SIG-M5 treated with dmso at 0.1 percent for 504 hours (cell line): Measurements from ENCODE around the gene NT5C.
"Not testable (repeated sequence)": the region's sequence is repeated elsewhere in the genome, so short reads cannot be mapped to it uniquely, and the experiment has no call there.

Experiments
- DNase-seq: peaks from one replicate; lab custom pipeline; 2025; ENCODE audit not compliant: unreplicated experiment; lab: John Stamatoyannopoulos, UW

NT5C gene

GRCh38 chr17:75131278-75132017 is at the start of gene NT5C:
NT5C (minus strand) TSS chr17:75131742; CDS start chr17:75131707, 35 bp downstream.
- DNase-seq = peak; percentile 82

DNA sequence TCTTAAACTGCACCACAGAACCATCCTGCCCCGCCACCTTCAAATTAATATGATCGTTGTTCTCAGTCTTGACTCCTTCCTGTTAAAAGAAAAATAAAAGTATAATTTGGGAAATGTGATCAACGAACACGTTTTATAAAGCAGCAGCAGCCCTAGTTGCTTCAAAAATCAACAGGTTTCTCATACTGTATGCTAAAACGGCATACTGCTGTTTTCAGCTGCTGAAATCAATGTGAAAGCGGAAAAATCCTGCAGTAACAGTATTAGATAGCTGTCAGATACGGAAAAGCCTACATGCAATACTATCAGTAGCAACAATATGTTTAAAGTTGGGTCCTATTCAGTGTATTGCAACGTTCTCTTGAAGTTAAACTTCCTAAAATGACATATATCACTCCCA is 49.6 kb upstream of the NT5C start:
- no peak for DNase-seq

GRCh38 chr17:75178453-75178852 is 46.9 kb upstream of the NT5C start:
- DNase-seq = no peak

GRCh38 chr17:75176625-75177024 is 45.1 kb upstream of the NT5C start:
- no peak for DNase-seq

DNA sequence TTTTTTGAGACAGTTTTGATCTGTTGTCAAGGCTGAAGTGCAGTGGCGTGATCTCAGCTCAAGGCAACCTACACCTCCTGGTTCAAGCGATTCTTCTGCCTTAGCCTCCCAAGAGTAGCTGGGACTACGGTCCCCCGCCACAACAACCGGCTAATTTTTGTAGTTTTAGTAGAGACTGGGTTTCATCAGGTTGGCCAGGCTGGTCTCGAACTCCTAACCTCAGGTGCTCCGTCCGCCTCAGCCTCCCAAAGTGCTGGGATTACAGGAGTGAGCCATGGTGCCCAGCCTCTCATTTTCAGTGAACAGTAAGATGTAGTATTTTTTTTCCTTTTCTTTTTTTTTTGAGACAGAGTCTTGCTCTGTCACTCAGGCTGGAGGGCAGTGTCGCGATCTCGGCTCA is 43.5 kb upstream of the NT5C start:
- no peak for DNase-seq

GRCh38 chr17:75173526-75173925 is 42.0 kb upstream of the NT5C start:
- no peak for DNase-seq

DNA sequence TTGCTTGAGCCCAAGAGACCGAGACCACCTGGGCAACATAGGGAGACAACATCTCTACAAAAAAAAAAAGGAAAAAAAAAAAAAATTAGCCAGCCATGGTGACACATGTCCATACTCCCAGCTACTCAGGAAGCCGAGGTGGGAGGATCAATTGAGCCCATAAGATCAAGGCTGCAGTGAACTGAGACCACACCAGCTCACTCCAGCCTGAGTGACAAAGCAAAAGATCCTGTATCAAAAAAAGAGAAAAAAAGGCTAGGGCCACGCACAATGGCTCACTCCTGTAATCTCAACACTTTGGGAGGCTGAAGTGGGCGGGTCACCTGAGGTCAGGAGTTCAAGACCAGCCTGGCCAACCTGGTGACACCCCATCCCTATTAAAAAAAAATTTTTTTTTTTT is 37.5 kb upstream of the NT5C start:
- no peak for DNase-seq

DNA sequence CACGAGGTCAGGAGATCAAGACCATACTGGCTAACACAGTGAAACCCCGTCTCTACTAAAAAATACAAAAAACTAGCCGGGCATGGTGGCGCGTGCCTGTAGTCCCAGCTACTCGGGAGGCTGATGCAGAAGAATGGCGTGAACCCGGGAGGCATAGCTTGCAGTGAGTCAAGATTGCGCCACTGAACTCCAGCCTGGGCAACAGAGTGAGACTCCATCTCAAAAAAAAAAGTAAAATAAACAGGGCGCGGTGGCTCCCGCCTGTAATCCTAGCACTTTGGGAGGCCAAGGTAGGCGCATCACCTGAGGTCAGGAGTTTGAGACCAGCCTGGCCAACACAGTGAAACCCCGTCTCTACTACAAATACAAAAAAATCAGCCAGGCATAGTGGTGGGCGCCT is 33.1 kb upstream of the NT5C start:
- DNase-seq = not testable (repeated sequence)

- no peak for DNase-seq
Measured at GRCh38 chr17:75163074-75163473, 31.5 kb upstream of the NT5C start.

GRCh38 chr17:75160211-75160610 is 28.7 kb upstream of the NT5C start:
- DNase-seq = no peak

DNA sequence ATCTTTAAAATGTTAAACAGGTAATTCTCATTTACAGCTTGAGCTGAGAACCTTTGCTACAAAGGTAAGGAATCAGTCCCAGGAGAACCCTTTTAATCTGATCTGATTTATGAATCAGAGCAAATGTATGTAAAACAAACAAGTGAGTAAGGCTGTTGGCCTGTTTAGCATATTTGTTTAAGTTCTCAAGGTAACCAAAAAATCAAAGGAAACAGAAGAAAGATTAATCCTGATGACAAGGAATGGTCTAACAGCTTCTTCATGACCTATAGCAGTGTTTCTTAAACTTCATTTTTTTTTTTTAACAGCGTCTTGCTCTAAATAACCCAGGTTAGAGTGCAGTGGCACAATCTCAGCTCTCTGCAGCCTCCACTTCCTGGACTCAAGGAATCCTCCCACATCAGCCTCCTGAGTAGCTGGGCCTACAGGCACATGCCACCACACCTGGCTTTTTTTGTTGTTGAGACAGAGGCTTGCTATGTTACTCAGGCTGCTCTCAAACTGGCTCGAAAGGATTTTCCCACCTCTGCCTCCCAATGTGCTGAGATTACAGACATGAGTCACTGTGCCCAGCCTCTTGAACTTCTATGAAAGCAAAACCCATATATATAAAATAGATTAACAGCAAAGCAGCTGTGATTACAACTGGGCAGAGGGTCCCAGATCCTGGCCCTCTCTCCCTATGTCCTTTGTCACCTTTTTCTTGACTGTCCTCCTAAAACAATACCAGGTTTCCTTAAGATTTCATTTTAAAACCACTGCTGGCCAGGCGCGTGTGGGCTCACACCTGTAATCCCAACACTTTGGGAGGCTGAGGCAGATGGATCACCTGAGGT is 27.9 kb upstream of the NT5C start:
- peak; percentile 42 for DNase-seq

GRCh38 chr17:75158480-75158879 is 26.9 kb upstream of the NT5C start:
- DNase-seq = not testable (repeated sequence)

GRCh38 chr17:75155191-75155601 is 23.7 kb upstream of the NT5C start:
- DNase-seq = peak; percentile 29

GRCh38 chr17:75154195-75155106 is 22.9 kb upstream of the NT5C start, which contains the start of gene JPT1:
JPT1 (minus strand) TSS chr17:75154512; CDS start chr17:75154397, 115 bp downstream.
- DNase-seq = peak; percentile 98

GRCh38 chr17:75153780-75154194 is 22.2 kb upstream of the NT5C start:
- no peak for DNase-seq

DNA sequence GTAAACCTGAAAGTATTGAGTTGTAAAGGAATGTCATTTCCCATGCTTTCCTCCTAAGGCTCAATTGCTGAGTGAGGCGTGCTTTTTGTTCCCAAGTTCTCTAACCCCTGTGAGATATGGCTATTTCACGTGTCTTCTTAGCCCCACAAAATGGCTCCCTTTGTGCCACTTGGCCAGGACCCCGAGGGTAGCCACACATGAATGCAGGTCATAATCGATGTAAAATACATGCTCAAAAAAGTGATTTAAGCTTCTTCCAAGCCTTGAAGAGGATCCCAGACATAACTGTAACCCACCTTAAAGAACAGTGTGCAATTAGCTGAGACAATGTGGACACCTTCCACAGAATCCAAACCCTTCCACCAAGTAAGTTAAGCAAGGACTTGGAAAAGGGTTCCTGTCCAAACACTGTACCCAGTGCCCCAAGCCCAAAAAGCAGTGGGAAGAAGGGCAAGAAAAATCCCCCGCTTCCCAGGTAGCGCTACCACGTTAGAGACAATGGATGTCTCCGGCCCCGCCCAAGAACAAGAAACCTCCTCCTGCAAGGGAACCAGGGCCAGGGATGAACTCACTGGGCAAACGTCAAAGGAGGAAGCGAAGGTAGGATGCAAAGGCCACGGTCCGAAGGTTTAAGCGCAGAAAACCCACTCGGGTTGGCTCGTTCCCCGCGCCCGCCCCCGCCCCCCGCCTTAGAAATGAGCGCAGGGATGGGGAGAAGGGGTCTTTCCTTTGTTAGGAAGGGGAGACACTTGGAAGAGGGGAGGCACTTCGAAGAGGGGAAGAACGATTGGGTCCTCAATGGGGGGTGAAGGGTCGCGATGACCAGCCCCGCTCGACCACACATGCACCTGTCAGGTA is 21.6 kb upstream of the NT5C start:
- DNase-seq = peak; percentile 87

DNA sequence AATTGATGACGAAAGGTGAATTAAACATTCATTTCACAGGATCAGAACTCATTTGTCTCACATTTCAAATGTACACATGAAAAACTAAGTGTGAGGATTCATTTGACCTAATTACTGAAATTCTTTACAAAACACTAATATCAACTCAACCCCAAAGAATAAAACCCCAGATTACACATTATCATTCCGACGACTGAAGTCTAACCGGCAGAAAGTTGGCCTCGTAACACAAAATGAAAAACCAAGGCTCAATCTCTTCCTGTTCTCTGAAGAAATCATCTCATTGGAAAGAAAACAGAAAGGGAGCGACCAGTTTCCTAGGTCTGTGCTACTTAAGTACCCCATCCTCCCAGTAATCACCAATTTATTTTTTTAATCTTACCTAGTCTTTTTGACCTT is 21.0 kb upstream of the NT5C start:
- DNase-seq = no peak

DNA sequence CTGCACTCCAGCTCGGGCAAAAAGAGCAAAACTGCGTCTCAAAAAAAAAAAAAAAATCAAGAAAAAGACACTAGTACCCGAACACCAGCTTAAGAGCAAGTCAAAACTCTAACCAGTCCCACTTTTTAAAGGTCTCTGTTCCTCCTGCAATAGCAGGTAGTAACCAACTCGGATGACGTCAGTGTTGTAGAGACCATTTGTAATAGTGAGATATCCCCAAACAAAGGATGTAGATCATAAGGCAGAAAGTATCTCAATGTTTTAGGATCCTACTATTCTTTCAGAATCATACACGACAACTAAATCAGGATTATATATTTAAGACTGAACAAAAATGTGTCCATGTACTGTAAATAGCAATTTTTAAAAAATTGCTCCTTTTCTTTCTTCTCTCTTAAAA is 20.4 kb upstream of the NT5C start:
- peak; percentile 29 for DNase-seq

DNA sequence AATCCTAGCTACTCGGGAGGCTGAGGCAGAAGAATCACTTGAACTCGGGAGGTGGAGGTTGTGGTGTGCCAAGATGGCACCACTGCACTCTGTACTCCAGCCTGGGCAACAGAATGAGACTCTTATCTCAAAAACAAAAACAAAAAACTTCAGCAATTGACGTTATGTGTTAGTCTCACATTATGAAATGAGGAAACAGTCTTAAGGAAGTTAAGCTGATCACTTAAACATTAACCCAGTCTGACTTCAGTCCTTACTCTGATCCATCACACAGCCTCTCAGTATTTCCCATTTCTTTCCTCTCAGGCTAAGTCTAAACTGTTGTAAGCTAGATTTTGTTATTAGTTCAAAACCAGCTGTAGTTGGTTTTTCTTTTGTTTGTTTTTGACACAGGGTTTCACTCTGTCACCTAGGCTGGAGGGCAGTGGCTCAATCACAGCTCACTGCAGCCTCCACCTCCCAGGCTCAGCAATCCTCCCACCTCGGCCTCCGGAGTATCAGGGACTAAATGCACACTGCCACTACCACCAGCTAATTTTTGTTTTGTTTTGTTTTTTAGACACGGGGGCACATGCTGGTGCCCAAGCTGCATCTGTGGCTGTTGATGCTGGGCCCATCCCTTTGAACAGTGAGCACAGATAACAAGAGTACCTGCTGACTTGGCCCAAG is 16.5 kb upstream of the NT5C start:
- no peak for DNase-seq

DNA sequence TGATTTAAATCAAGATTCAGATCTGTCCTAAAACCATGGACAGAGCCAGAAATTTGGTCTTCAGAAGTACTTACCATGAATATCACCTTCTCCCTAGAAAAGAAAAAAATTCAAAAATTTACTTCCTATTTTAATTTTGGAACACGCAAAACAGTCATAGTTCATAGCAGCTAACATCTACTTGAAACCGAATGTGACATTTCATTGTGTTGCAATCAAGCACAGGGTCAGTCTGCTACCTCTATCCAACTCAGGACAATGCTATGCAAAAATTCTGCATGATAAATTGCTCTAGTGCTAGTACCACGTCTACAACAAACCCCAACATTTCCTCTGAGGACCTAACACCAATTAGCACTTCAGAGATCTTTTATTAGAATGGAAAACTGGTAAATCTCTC is 15.1 kb upstream of the NT5C start:
- DNase-seq = no peak
